IMR-90 (cell line): ENCODE data around the gene MED12L.

ENCODE experiments used
- CEBPB ChIP-seq: IDR thresholded peaks from 2 replicates; pipeline ENCODE4 v1.6.1; 2012; ENCODE audit warnings: low read depth, low read length, improper control_type of control experiment
- MAZ ChIP-seq: IDR thresholded peaks from 2 replicates; pipeline ENCODE4 v1.6.1; 2012; ENCODE audit warnings: low read depth, mild to moderate bottlenecking, low read length, improper control_type of control experiment, moderate library complexity, borderline replicate concordance
- MXI1 ChIP-seq: IDR thresholded peaks from 2 replicates; pipeline ENCODE4 v1.6.1; 2012; ENCODE audit warnings: low read depth, mild to moderate bottlenecking, low read length, moderate library complexity, borderline replicate concordance
- NFE2L2 ChIP-seq: fragments of 150-350 bp; IDR thresholded peaks from 2 replicates; pipeline ENCODE4 v1.6.1; 2016; ENCODE audit warnings: low read depth, mild to moderate bottlenecking, low read length
- POLR2A ChIP-seq: IDR thresholded peaks from 2 replicates; pipeline ENCODE4 v1.6.1; 2012; ENCODE audit warnings: mild to moderate bottlenecking, low read depth, low read length
- TF ChIP-seq, protein P1 (sequence below): fragments of 150-350 bp; IDR thresholded peaks from 2 replicates; pipeline ENCODE4 v1.6.1; 2017; ENCODE audit warnings: mild to moderate bottlenecking, antibody characterized with exemption, low read length, low read depth
- TF ChIP-seq, protein P2 (sequence below): conservative IDR thresholded peaks from 2 replicates; pipeline ENCODE4 v1.5.1; 2012; ENCODE audit warnings: mild to moderate bottlenecking, low read depth, low read length, improper control_type of control experiment
- TF ChIP-seq, protein P3 (sequence below): fragments of 150-350 bp; IDR thresholded peaks from 2 replicates; pipeline ENCODE4 v1.6.1; 2016; ENCODE audit warnings: low read depth, mild to moderate bottlenecking, low read length, moderate library complexity, borderline replicate concordance

DNA sequence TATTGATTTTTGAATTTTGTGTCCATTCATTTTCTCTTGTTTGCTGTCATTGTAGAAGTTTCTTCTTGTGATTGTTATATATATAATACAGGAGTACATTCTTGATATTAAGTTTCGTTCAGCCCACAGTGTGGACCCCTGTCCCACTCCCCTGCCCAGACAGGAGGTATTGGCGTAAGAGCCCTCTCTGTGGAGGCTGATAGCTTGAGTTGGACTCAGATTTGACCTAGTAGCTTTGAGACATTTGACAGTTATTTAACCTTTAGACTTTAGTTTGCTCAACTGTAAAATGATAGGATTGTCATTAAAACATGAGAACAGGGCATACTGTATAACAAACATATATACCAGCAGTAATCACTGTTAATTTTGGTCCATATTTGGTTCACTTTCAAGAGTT, 90.5 kb downstream of the MED12L start:
- TF ChIP-seq, protein P1, sequence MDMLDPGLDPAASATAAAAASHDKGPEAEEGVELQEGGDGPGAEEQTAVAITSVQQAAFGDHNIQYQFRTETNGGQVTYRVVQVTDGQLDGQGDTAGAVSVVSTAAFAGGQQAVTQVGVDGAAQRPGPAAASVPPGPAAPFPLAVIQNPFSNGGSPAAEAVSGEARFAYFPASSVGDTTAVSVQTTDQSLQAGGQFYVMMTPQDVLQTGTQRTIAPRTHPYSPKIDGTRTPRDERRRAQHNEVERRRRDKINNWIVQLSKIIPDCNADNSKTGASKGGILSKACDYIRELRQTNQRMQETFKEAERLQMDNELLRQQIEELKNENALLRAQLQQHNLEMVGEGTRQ = no peak
- TF ChIP-seq, protein P2, sequence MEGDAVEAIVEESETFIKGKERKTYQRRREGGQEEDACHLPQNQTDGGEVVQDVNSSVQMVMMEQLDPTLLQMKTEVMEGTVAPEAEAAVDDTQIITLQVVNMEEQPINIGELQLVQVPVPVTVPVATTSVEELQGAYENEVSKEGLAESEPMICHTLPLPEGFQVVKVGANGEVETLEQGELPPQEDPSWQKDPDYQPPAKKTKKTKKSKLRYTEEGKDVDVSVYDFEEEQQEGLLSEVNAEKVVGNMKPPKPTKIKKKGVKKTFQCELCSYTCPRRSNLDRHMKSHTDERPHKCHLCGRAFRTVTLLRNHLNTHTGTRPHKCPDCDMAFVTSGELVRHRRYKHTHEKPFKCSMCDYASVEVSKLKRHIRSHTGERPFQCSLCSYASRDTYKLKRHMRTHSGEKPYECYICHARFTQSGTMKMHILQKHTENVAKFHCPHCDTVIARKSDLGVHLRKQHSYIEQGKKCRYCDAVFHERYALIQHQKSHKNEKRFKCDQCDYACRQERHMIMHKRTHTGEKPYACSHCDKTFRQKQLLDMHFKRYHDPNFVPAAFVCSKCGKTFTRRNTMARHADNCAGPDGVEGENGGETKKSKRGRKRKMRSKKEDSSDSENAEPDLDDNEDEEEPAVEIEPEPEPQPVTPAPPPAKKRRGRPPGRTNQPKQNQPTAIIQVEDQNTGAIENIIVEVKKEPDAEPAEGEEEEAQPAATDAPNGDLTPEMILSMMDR = no peak
- TF ChIP-seq MAZ (no peak), NFE2L2 (no peak), POLR2A (no peak), CEBPB (no peak), MXI1 (no peak)
- TF ChIP-seq, protein P3, sequence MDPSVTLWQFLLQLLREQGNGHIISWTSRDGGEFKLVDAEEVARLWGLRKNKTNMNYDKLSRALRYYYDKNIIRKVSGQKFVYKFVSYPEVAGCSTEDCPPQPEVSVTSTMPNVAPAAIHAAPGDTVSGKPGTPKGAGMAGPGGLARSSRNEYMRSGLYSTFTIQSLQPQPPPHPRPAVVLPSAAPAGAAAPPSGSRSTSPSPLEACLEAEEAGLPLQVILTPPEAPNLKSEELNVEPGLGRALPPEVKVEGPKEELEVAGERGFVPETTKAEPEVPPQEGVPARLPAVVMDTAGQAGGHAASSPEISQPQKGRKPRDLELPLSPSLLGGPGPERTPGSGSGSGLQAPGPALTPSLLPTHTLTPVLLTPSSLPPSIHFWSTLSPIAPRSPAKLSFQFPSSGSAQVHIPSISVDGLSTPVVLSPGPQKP = no peak
